Stimulated activated CD8-positive, alpha-beta memory T cell treated with anti-CD3 and anti-CD28 coated beads, Interleukin-7, amount 100 ng/mL, for 1 hour (primary cell): ENCODE measurements around the gene GAK.
"Not testable (repeated sequence)": the region's sequence is repeated elsewhere in the genome, so short reads cannot be mapped to it uniquely, and the experiment has no call there.

Source experiments
- DNase-seq, 2 donors: peaks; one replicate each; pipeline ENCODE4 v3.0.0-alpha.2; 2020; ENCODE audit warnings: low read depth in 2 of 2

Gene GAK

GRCh38 chr4:819401-820229 is 112.5 kb downstream of the GAK start:
- DNase-seq = no peak

DNA sequence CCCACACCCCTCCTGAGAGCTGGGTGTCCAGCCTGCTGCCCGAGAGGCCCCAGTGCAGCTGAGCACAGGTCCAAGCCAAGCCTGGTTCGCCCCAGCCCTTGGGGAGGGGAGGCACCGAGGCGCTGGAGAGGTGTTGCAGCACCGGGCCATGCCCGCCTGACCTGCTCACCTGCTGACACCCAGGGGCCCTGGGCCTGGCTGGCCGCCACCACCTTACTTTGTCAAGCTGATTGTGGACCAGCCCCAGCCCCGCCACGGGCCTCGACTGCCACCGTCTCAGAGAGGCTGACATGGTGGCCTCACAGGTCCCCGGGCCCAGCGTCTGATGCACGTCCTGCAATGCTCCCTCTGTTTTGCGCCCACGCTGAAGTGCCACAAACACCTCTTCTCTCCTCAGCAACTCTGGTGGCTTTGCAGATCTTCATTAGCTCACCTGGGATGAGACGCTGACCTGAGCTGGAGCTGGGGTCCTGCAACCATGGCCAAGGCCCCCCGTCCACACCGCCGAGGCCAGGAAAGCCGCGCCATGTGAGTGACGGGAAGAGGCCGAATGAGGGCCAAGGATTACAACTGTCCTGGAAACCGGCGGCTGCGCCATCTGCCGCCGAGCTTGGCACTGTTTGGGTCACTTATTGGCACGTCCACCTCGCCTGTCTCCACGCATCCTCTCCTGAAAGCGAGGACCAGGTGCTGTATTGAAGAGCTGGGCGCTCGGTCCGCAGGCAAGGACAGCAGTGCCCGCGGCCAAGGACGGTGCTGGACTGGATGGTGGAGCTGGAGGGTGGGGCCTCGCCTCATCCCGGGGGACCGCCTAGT is 113.8 kb downstream of the GAK start:
- no peak for DNase-seq

GRCh38 chr4:815464-816146 is 116.5 kb downstream of the GAK start:
- no peak for DNase-seq

DNA sequence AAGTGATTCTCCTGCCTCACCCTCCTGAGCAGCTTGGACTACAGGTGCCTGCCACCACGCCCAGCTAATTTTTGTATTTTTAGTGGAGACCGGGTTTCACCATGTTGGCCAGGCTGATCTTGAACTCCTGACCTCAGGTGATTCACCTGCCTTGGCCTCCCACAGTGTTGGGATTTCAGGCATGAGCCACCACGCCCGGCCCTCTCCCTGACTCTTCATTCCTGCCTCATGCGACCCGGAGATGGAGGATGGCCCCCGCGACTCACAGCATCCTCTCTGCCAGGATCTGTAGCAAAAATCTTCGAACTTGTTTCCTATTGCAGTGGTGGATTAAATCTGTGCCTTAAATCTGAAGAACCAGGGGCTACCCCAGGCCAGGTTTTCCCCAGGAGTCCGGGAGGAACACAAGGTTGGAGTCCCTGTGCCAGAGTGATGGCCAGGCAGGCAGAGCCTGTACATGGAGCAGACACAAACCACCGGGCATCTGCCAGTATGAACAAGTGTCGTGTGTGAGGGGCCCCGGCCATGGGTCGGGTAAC is 117.7 kb downstream of the GAK start:
- DNase-seq = no peak

GRCh38 chr4:813900-814299 is 118.2 kb downstream of the GAK start:
- no peak for DNase-seq

GRCh38 chr4:808860-809570 is 123.1 kb downstream of the GAK start:
- no peak for DNase-seq

GRCh38 chr4:807792-808191 is 124.3 kb downstream of the GAK start:
- no peak for DNase-seq

DNA sequence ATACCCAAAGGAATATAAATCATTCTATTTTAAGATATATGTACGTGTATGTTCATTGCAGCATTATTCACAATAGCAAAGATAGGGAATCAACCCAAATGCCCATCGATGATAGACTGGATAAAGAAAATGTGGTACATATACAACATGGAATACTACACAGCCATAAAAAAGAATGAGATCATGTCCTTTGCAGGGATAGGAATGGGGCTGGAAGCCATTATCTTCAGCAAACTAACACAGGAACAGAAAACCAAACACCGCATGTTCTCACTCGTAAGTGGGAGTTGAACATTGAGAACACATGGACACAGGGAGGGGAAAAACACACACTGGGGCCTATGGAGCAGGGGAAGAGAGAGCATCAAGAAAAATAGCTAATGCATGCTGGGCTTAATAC is 125.1 kb downstream of the GAK start:
- DNase-seq = not testable (repeated sequence)

- DNase-seq = no peak
Observed at GRCh38 chr4:804804-805203, 127.3 kb downstream of the GAK start.

DNA sequence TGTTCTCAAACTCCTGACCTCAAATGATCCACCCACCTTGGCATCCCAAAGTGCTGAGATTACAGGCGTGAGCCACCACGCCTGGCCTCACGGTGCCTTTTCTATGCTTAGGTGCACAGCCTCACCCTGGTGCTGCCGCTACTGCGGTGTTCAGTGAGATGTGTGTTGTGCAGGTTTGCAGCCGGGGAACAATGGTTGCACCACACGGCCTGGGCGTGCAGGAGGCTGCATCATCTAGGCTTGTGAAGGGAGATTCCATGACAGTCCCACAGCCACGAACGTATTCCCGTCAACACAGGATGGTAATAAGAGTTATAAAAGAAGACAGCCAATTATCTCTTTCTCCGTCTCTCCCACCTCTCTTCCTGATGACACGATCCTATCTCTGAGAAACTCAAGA is 128.2 kb downstream of the GAK start:
- no peak for DNase-seq

DNA sequence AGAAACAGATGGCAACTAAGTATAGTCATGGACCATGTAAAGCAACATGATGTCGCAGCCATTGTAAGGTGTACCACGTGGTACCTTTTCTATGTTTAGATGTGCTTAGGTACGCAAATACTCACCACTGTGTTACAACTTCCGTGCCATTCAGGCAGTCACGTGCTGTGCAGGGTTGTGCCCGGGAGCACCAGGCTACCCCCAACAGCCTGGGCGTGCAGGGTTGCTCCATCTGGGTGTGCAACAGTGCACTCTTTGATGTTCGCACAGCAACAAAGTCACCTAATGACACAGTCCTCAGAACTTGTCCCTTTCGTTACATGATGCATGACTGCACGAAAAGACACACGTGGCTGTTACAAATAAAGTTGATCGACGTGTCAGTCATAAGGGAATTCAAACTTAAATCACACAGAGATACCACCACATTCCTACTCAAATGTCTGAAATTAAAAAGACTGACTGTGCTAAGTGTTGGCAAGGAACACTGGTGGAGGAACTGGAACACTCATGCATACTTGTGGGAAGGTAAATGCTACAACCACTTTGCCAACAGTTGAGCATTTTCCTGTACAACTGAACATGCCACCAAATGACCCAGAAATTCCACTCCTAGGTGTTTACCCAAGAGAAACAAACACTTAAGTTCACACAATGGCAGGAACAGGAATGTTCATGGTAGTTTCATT is 130.5 kb downstream of the GAK start:
- DNase-seq = no peak
